Fibroblast of mammary gland (primary cell): ENCODE results near the gene GOLGA1.

Experiments used
- DNase-seq: peaks from one replicate; pipeline ENCODE4 v3.0.0-alpha.2; 2010; ENCODE audit warnings: low read depth
- H3K4me3 ChIP-seq: 2 replicates; pipeline ENCODE4 v1.5.1; 2011; ENCODE audit warnings: low read depth, mild to moderate bottlenecking, low read length, moderate library complexity; ENCODE audit not compliant: control insufficient read depth
- TF ChIP-seq, protein P1 (sequence below): conservative IDR thresholded peaks from 2 replicates; pipeline ENCODE4 v1.5.1; 2011; ENCODE audit warnings: low read depth, low read length, inconsistent platforms; ENCODE audit not compliant: control insufficient read depth, insufficient read depth

GOLGA1 gene

DNA sequence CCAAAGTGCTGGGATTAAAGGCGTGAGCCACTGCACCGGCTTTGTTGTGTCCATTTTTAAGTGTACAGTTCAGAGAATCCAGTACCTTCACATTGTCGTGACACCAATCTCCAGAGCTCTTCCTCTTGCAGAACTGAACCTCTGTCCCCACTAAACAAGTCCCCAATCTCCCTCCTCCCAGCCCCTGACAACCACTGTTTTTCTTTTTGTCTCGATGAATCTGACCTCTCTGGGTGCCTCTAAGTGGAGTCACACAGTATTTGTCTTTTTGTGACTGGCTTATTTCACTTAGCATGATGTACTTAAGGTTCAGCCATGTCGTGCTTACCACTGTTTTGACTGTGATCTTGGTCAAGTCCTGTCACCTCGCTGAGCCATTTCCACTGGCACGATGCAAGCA, 86.1 kb downstream of the GOLGA1 start:
- TF ChIP-seq, protein P1, sequence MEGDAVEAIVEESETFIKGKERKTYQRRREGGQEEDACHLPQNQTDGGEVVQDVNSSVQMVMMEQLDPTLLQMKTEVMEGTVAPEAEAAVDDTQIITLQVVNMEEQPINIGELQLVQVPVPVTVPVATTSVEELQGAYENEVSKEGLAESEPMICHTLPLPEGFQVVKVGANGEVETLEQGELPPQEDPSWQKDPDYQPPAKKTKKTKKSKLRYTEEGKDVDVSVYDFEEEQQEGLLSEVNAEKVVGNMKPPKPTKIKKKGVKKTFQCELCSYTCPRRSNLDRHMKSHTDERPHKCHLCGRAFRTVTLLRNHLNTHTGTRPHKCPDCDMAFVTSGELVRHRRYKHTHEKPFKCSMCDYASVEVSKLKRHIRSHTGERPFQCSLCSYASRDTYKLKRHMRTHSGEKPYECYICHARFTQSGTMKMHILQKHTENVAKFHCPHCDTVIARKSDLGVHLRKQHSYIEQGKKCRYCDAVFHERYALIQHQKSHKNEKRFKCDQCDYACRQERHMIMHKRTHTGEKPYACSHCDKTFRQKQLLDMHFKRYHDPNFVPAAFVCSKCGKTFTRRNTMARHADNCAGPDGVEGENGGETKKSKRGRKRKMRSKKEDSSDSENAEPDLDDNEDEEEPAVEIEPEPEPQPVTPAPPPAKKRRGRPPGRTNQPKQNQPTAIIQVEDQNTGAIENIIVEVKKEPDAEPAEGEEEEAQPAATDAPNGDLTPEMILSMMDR, result no peak
- no peak overlapping the region for H3K4me3 ChIP-seq
- no peak for DNase-seq

DNA sequence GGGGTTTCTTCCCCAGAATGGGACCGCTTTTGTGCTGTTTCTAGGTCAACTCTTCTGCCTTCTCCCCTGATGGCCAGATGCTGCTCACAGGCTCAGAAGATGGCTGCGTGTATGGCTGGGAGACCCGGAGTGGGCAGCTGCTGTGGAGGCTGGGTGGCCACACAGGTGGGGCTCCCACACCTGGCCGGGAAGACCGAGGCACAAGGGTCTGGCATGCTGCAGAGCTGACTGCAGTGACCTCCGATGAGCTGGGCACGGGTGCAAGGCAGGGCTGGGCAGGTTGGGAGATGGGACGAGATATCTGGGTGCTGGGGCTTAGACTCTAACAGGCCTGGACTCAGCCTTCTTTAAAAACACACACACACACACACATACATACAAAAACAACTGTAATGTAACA, 86.7 kb downstream of the GOLGA1 start:
- TF ChIP-seq, protein P1, result no peak
- no peak for DNase-seq
- H3K4me3 ChIP-seq, result no peak overlapping the region

DNA sequence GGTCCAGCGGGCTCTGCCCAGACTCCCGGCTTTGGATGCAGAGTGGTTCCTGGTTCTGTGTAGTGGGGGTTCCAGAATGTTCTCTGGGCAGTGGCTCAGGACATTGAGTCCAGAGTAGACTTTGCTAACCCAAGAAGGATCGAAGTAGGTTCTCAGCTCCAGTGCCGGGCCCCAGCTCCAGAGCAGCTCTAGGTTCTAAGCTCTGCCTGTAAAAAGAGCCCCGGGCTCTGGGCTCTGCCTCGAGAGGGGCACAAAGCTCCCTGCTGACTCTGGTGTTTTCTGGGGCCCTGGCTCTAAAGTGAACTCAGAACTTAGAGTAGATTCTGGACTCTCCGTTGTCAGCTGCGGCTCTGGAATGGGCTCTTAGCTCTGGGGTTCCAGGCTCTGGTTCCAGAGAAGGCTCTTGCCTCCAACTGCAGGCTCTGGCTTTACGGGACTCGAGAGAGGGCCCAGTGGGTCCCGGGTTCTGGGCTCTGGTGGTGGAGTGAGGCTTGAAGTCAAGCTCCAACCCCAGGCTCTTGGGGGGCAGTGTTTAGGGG, 87.2 kb downstream of the GOLGA1 start:
- peak overlapping the region; percentile 41 for H3K4me3 ChIP-seq
- TF ChIP-seq, protein P1, result no peak
- DNase-seq, result no peak

DNA sequence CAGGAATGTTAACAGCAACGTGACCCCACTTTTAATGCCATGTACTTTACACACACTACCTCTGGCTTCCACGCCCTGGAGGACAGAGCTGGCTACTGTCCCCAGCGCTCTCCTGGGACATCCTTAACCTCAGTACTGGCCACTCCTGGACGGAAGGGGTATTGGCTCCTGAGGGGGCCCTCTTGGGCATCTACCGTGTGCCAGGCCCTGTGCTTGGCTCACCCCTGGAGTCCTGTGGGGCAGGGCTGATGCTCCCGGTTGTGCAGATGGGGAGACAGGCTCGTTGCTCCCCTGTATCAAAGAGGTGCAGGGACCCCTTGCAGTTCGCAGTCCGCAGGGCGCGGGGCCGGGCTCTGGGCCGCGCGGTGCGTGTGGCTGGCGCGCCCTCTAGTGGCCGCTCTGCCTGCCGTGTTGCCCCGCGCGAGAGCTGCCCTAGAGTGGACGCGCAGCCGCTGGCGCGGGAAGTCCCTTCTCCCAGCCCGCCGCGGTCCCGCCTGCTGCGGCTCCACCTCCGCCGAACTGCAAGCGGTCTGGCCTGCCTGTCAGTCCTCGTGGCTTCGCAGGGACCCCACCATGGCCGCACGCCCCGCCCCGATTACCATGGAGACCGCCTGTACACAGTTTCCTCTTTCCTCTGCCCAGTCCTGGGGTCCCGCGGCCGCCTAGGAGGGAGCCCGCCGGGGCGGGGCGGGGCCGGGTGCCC, 87.9 kb downstream of the GOLGA1 start, which contains the start of gene WDR38:
Gene WDR38, plus strand, starts transcription at position 632 of the 703 bp plus-strand sequence. CDS start 72 bp downstream, outside the sequence.
- TF ChIP-seq, protein P1, result peak; percentile 67
- peak within 1 kb of the TSS; percentile 41 for H3K4me3 ChIP-seq
- DNase-seq, result peak; percentile 68

DNA sequence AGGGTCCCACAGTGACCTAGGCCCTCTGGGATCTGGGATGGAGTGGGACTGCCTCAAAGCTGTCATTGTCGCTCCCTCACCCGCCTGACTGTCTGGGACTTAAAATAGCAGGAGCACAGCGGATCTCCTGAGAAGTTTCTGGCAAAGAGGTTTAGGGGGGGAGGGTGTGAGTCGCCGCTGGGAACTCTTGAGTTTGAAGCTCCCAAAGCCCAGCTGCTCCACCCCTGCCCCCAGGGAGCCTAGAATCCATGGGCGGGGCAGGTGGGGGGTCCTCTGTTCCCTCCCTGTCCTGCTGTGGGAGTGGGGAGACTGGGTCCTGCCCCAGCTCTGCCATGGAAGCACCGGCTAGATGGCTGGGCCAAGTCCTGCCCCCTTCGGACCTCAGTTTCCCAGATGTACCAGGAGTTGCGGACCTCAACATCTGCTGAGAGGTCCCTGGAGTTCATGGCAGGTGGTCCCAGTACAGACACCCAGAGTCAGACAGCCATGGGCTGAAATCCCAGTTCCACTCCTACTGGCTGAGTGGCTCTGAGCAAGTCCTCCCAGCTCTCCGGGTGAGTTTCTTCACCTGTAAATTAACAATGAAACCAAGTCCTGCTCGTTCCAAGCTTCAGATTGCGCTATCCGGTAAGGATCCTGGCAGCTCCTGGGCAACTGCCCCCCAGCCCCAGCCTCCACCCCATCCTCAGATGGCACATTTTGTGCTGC, 88.6 kb downstream of the GOLGA1 start:
- no peak for DNase-seq
- TF ChIP-seq, protein P1, result no peak
- H3K4me3 ChIP-seq, result no peak overlapping the region

DNA sequence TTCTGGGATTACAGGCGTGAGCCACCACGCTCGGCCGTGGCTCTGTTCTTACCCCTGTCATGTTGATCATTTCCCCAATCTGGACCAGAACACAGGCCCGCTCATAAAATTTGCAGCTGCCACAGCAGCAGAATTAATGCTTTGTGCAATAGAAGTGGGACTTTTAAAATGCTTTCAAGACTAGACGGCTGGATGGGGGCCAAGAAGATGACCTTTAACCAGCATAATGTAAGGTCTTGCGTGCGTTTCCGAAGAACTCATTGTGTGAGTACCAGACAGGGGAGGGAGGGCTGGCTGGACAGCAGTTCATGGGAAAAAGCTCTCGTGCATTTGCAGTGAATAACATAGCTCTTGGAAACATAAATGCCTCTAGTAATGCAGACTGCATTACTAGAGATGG, 91.1 kb downstream of the GOLGA1 start:
- peak; percentile 55 for DNase-seq
- no peak overlapping the region for H3K4me3 ChIP-seq
- TF ChIP-seq, protein P1, result no peak
